Hepatocyte (in vitro differentiated cells): Measurements from ENCODE around the gene WDR70. TPM values are rescaled to one million over a fixed set of nuclear protein-coding genes. Genes with fewer than 3 reads are reported as not detected.
A peak's percentile ranks its signal among the peaks of the same experiment; 100 is the strongest.

ENCODE experiments used
- DNase-seq: peaks from one replicate; pipeline ENCODE4 v3.0.0-alpha.2; 2016; ENCODE audit warnings: low spot score
- H2AFZ ChIP-seq: fragments of 200-600 bp; sonication (generic); 2 replicates; pipeline ENCODE4 v1.6.0; 2016; ENCODE audit warnings: antibody characterized with exemption, mild to moderate bottlenecking
- H3K27ac ChIP-seq: fragments of 200-600 bp; sonication (generic); 2 replicates; pipeline ENCODE4 v1.5.1; 2016; ENCODE audit warnings: mild to moderate bottlenecking
- H3K27me3 ChIP-seq: fragments of 200-600 bp; sonication (generic); 2 replicates; pipeline ENCODE4 v1.6.1; 2016
- H3K36me3 ChIP-seq: fragments of 200-600 bp; sonication (generic); replicated peaks from 2 replicates; pipeline ENCODE4 v1.5.1; 2016; ENCODE audit warnings: low read depth; ENCODE audit not compliant: insufficient read depth
- H3K4me1 ChIP-seq: fragments of 200-600 bp; sonication (generic); 2 replicates; pipeline ENCODE4 v1.5.1; 2016; ENCODE audit warnings: mild to moderate bottlenecking, moderate library complexity; ENCODE audit not compliant: insufficient read depth
- H3K4me2 ChIP-seq: fragments of 200-600 bp; sonication (generic); 2 replicates; pipeline ENCODE4 v1.6.0; 2016
- H3K4me3 ChIP-seq: fragments of 200-600 bp; sonication (generic); 2 replicates; pipeline ENCODE4 v1.5.1; 2016; ENCODE audit warnings: mild to moderate bottlenecking
- H3K79me2 ChIP-seq: fragments of 200-600 bp; sonication (generic); 2 replicates; pipeline ENCODE4 v1.6.0; 2017; ENCODE audit warnings: mild to moderate bottlenecking
- H3K9me2 ChIP-seq: fragments of 200-600 bp; sonication (generic); replicated peaks from 2 replicates; pipeline ENCODE4 v1.6.0; 2017; ENCODE audit warnings: mild to moderate bottlenecking; ENCODE audit not compliant: insufficient read depth
- H3K9me3 ChIP-seq: fragments of 200-600 bp; sonication (generic); 2 replicates; pipeline ENCODE4 v1.5.1; 2016; ENCODE audit warnings: low read depth, mild to moderate bottlenecking
- H4K20me1 ChIP-seq: fragments of 200-600 bp; sonication (generic); 2 replicates; pipeline ENCODE4 v1.6.0; 2016; ENCODE audit warnings: mild to moderate bottlenecking; ENCODE audit not compliant: insufficient read depth, poor library complexity, severe bottlenecking
- CTCF ChIP-seq: fragments of 200-600 bp; sonication (generic); IDR thresholded peaks from 2 replicates; pipeline ENCODE4 v1.5.1; 2016; ENCODE audit warnings: antibody characterized with exemption, mild to moderate bottlenecking; ENCODE audit not compliant: poor library complexity
- EZH2 ChIP-seq: fragments of 200-600 bp; sonication (generic); IDR thresholded peaks from 2 replicates; pipeline ENCODE4 v1.6.1; 2016; ENCODE audit warnings: antibody characterized with exemption, mild to moderate bottlenecking, borderline replicate concordance
- EZH2phosphoT487 ChIP-seq: fragments of 200-600 bp; sonication (generic); IDR thresholded peaks from one replicate; pipeline ENCODE4 v1.6.1; 2018; ENCODE audit warnings: antibody characterized with exemption, mild to moderate bottlenecking, low read depth, moderate library complexity; ENCODE audit not compliant: unreplicated experiment, severe bottlenecking
- WGBS: methylation state at CpG from one replicate; pipeline ENCODE4 v1.1.6; 2016; ENCODE audit warnings: low lambda C conversion rate; ENCODE audit errors: missing lambda C conversion rate; 5-methylcytosine and 5-hydroxymethylcytosine counted together
- polyA plus RNA-seq: library from polyadenylated mRNA; unstranded; fragments of >200 nt; fragmentation: Nextera tagmentation; extraction: Ambion mirVana; gene quantifications from 2 replicates; pipeline ENCODE4 v1.2.1, GENCODE V29; 2016
- total RNA-seq: library from RNA; depleted of rRNA; stranded (reverse); fragments of >200 nt; gene quantifications from 2 replicates; pipeline ENCODE4 v1.2.3, GENCODE V29; 2014

The WDR70 gene
- total and polyA plus RNA-seq, 2 experiments from 2014 or later: 22.3 to 37.0 TPM

GRCh38 chr5:37717613-37718431 lies 338.7 kb downstream of the WDR70 start:
- Histone ChIP-seq H3K4me2 (peak overlapping the region; percentile 66), H3K4me3 (no peak overlapping the region), H3K9me3 (no peaks in the 10 kb centered on the region)

GRCh38 chr5:37720550-37720952 lies 341.4 kb downstream of the WDR70 start:
- Histone ChIP-seq H3K79me2 (no peaks in the 10 kb centered on the region), H3K36me3 (no peaks in the 10 kb centered on the region), H3K4me1 (peaks cover 21% of the 10 kb centered on the region), H3K9me3 (no peaks in the 10 kb centered on the region), H2AFZ (no peak overlapping the region), H3K9me2 (no peaks in the 10 kb centered on the region), H3K27ac (no peak overlapping the region), H4K20me1 (no peaks in the 10 kb centered on the region), H3K4me2 (no peak overlapping the region), H3K27me3 (no peaks in the 10 kb centered on the region), H3K4me3 (no peak overlapping the region)
- no peak for DNase-seq
- 82% methylated on average over 2 of the region's 2 CpGs for WGBS
- no peak for TF ChIP-seq CTCF
- TF ChIP-seq EZH2: no peak
- no peak for TF ChIP-seq EZH2phosphoT487

More at GRCh38 chr5:37717613-37718431, 338.7 kb downstream of the WDR70 start:
- no peak for TF ChIP-seq CTCF
- TF ChIP-seq EZH2phosphoT487: no peak
- no peak for TF ChIP-seq EZH2
- Histone ChIP-seq H2AFZ (no peak overlapping the region), H3K36me3 (no peaks in the 10 kb centered on the region), H3K27me3 (no peaks in the 10 kb centered on the region), H3K9me2 (no peaks in the 10 kb centered on the region), H3K27ac (peak overlapping the region; percentile 29), H3K79me2 (no peaks in the 10 kb centered on the region), H4K20me1 (no peaks in the 10 kb centered on the region), H3K4me1 (peaks cover 21% of the 10 kb centered on the region)
- WGBS: 6% methylated on average over 8 of the region's 8 CpGs
- DNase-seq: peak; percentile 91

- TF ChIP-seq CTCF (no peak), EZH2 (no peak), EZH2phosphoT487 (no peak)
- no peak overlapping the region for H3K4me3 ChIP-seq
- no peaks in the 10 kb centered on the region for H3K27me3 ChIP-seq
- H3K27ac ChIP-seq: no peak overlapping the region
- no peaks in the 10 kb centered on the region for H4K20me1 ChIP-seq
- H3K4me1 ChIP-seq: peaks cover 21% of the 10 kb centered on the region
- no peak overlapping the region for H2AFZ ChIP-seq
- no peaks in the 10 kb centered on the region for H3K9me2 ChIP-seq
- H3K4me2 ChIP-seq: no peak overlapping the region
- no peaks in the 10 kb centered on the region for H3K79me2 ChIP-seq
- H3K36me3 ChIP-seq: no peaks in the 10 kb centered on the region
- DNase-seq: no peak
- WGBS: 76% methylated on average over 5 of the region's 5 CpGs
- no peaks in the 10 kb centered on the region for H3K9me3 ChIP-seq
Measured at GRCh38 chr5:37721447-37721871, 342.3 kb downstream of the WDR70 start.
